Smooth muscle cell of the coronary artery (primary cell): ENCODE data around the gene MELK. TPM values are rescaled to one million over a fixed set of nuclear protein-coding genes. Genes with fewer than 3 reads are reported as not detected.

Source experiments
- total RNA-seq: library from RNA; depleted of rRNA; stranded (reverse); fragments of >200 nt; gene quantifications from 2 replicates; pipeline ENCODE4 v1.2.3, GENCODE V29; 2014; ENCODE audit warnings: low replicate concordance

Gene MELK
- 1.8 and 12.3 TPM in 2 replicates for total RNA-seq

GRCh38 chr9:36572515-36573418 lies at the start of gene MELK:
MELK (plus strand) TSS chr9:36572895; CDS start chr9:36581682, 8,787 bp downstream.

Other genes starting within 250 kb of the MELK start
- 5.1 and 7.3 TPM in 2 replicates for gene RNF38, start 172.6 kb upstream of the MELK start, total RNA-seq